ENCODE measurements around the gene PDE4B.

Gene PDE4B

GRCh38 chr1:66138613-66139012 lies 345.9 kb downstream of the PDE4B start:
- no peak for DNase-seq

GRCh38 chr1:66140072-66140471 lies 347.4 kb downstream of the PDE4B start:
- DNase-seq = no peak

- no peak for DNase-seq
These were observed 351.0 kb downstream of the PDE4B start for GRCh38 chr1:66143651-66144050.

- DNase-seq = no peak
These were observed 354.6 kb downstream of the PDE4B start for GRCh38 chr1:66147226-66147835.

GRCh38 chr1:66152034-66152433 lies 359.3 kb downstream of the PDE4B start:
- DNase-seq = no peak

GRCh38 chr1:66154394-66154793 lies 361.7 kb downstream of the PDE4B start:
- DNase-seq = no peak

- DNase-seq = no peak
These were observed 363.4 kb downstream of the PDE4B start for GRCh38 chr1:66156144-66156543.

GRCh38 chr1:66159800-66160199 lies 367.1 kb downstream of the PDE4B start:
- DNase-seq = no peak

- DNase-seq = no peak
These were observed 368.0 kb downstream of the PDE4B start for GRCh38 chr1:66160719-66161118.

- DNase-seq = no peak
These were observed 374.1 kb downstream of the PDE4B start for GRCh38 chr1:66166753-66167152.

GRCh38 chr1:66167267-66167666 lies 374.6 kb downstream of the PDE4B start:
- DNase-seq = no peak

- peak; percentile 2 for DNase-seq
These were observed 375.8 kb downstream of the PDE4B start for GRCh38 chr1:66168467-66168887.

GRCh38 chr1:66168948-66169671 lies 376.4 kb downstream of the PDE4B start:
- DNase-seq = peak; percentile 0

GRCh38 chr1:66172272-66172671 lies 379.6 kb downstream of the PDE4B start:
- no peak for DNase-seq

- no peak for DNase-seq
These were observed 382.4 kb downstream of the PDE4B start for GRCh38 chr1:66175098-66175497.

GRCh38 chr1:66175581-66175980 lies 382.9 kb downstream of the PDE4B start:
- peak; percentile 2 for DNase-seq

GRCh38 chr1:66176012-66176715 lies 383.5 kb downstream of the PDE4B start:
- peak; percentile 30 for DNase-seq

- DNase-seq = no peak
These were observed 384.1 kb downstream of the PDE4B start for GRCh38 chr1:66176832-66177231.

GRCh38 chr1:66177510-66177909 lies 384.8 kb downstream of the PDE4B start:
- DNase-seq = no peak

- DNase-seq = no peak
These were observed 389.3 kb downstream of the PDE4B start for GRCh38 chr1:66182026-66182425.

GRCh38 chr1:66182551-66183178 lies 390.0 kb downstream of the PDE4B start:
- peak; percentile 20 for DNase-seq

- DNase-seq = no peak
These were observed 390.7 kb downstream of the PDE4B start for GRCh38 chr1:66183400-66183799.

- no peak for DNase-seq
These were observed 404.4 kb downstream of the PDE4B start for GRCh38 chr1:66197120-66197519.

Measured in fibroblast of skin of back (primary cell).